Liver (tissue), 9 donors: ENCODE measurements around the gene ZNF710. TPM values are rescaled to one million over a fixed set of nuclear protein-coding genes. Genes with fewer than 3 reads are reported as not detected.

Source experiments
- DNase-seq: peaks from one replicate; pipeline ENCODE4 v3.0.0-alpha.2; 2017; ENCODE audit warnings: low spot score
- H3K27ac ChIP-seq, 2 donors: one replicate each; pipeline ENCODE4 v1.7.0; 2013; ENCODE audit warnings: inconsistent platforms in 2 of 2, low read length in 2 of 2, control low read depth in 1 of 2, low read depth in 1 of 2, mild to moderate bottlenecking in 1 of 2
- H3K27me3 ChIP-seq, 4 donors: one replicate each; pipeline versions ENCODE4 v1.6.1 to v1.7.0; 2013; ENCODE audit warnings: low read length in 3 of 4, inconsistent platforms in 1 of 4, mild to moderate bottlenecking in 1 of 4, moderate library complexity in 1 of 4; ENCODE audit not compliant: control insufficient read depth in 4 of 4, insufficient read depth in 4 of 4
- H3K36me3 ChIP-seq, 4 donors: one replicate each; pipeline versions ENCODE4 v1.6.1 to v1.7.0; 2013; ENCODE audit warnings: low read length in 3 of 4, mild to moderate bottlenecking in 3 of 4, low read depth in 1 of 4, moderate library complexity in 1 of 4; ENCODE audit not compliant: control insufficient read depth in 4 of 4, insufficient read depth in 3 of 4
- H3K4me1 ChIP-seq, 4 donors: one replicate each; pipeline versions ENCODE4 v1.6.1 to v1.7.0; 2013; ENCODE audit warnings: low read length in 3 of 4, mild to moderate bottlenecking in 3 of 4, moderate library complexity in 1 of 4; ENCODE audit not compliant: control insufficient read depth in 4 of 4, insufficient read depth in 4 of 4
- H3K4me3 ChIP-seq, 3 donors: one replicate each; pipeline versions ENCODE4 v1.6.1 to v1.7.0; 2013; ENCODE audit warnings: low read length in 3 of 3, control low read depth in 1 of 3, low read depth in 1 of 3, mild to moderate bottlenecking in 1 of 3
- H3K9ac ChIP-seq, 2 donors: one replicate each; pipeline ENCODE4 v1.7.0; 2013; ENCODE audit warnings: low read length in 2 of 2, mild to moderate bottlenecking in 2 of 2, moderate library complexity in 2 of 2, control low read depth in 1 of 2, low read depth in 1 of 2
- H3K9me3 ChIP-seq, 4 donors: one replicate each; pipeline versions ENCODE4 v1.6.1 to v1.7.0; 2013; ENCODE audit warnings: low read length in 3 of 4; ENCODE audit not compliant: control insufficient read depth in 4 of 4
- CTCF ChIP-seq: fragments of 150-350 bp; IDR thresholded peaks from 2 replicates; pipeline ENCODE4 v1.5.1; 2017; ENCODE audit warnings: improper control_type of control experiment, low read depth, low read length; ENCODE audit not compliant: missing input control
- EGR1 ChIP-seq, 2 donors: IDR thresholded peaks; 2 replicates each; pipeline ENCODE4 v1.6.1; 2016 to 2018; ENCODE audit warnings: antibody characterized with exemption in 2 of 2, low read depth in 2 of 2
- FOXA1 ChIP-seq: IDR thresholded peaks from 2 replicates; pipeline ENCODE4 v1.6.1; 2016; ENCODE audit warnings: antibody characterized with exemption
- FOXA2 ChIP-seq: IDR thresholded peaks from 2 replicates; pipeline ENCODE4 v1.6.1; 2016; ENCODE audit warnings: antibody characterized with exemption
- GABPA ChIP-seq, 2 donors: IDR thresholded peaks in 1 of 2; conservative IDR thresholded peaks in 1 of 2; 2 replicates each; pipeline ENCODE4 v1.6.1; 2016; ENCODE audit warnings: antibody characterized with exemption in 2 of 2, mild to moderate bottlenecking in 1 of 2, moderate library complexity in 1 of 2
- HNF4A ChIP-seq, 2 donors: conservative IDR thresholded peaks; 2 replicates each; pipeline ENCODE4 v1.6.1; 2016; ENCODE audit warnings: antibody characterized with exemption in 2 of 2, mild to moderate bottlenecking in 2 of 2
- HNF4G ChIP-seq: IDR thresholded peaks from 2 replicates; pipeline ENCODE4 v1.6.1; 2016; ENCODE audit warnings: antibody characterized with exemption
- JUND ChIP-seq, 2 donors: IDR thresholded peaks; 2 replicates each; pipeline ENCODE4 v1.6.1; 2016; ENCODE audit warnings: antibody characterized with exemption in 2 of 2
- MAX ChIP-seq: IDR thresholded peaks from 2 replicates; pipeline ENCODE4 v1.6.1; 2016; ENCODE audit warnings: antibody characterized with exemption
- NR2F2 ChIP-seq: IDR thresholded peaks from 2 replicates; pipeline ENCODE4 v1.6.1; 2016; ENCODE audit warnings: antibody characterized with exemption
- RAD21 ChIP-seq, 2 donors: IDR thresholded peaks; 2 replicates each; pipeline ENCODE4 v1.6.1; 2016; ENCODE audit warnings: antibody characterized with exemption in 2 of 2, mild to moderate bottlenecking in 2 of 2
- RXRA ChIP-seq, 2 donors: IDR thresholded peaks; 2 replicates each; pipeline ENCODE4 v1.6.1; 2017 to 2018; ENCODE audit warnings: antibody characterized with exemption in 2 of 2, mild to moderate bottlenecking in 1 of 2
- SP1 ChIP-seq: IDR thresholded peaks from 2 replicates; pipeline ENCODE4 v1.6.1; 2018; ENCODE audit warnings: antibody characterized with exemption, mild to moderate bottlenecking
- TAF1 ChIP-seq: conservative IDR thresholded peaks from 2 replicates; pipeline ENCODE4 v1.6.1; 2016; ENCODE audit warnings: antibody characterized with exemption, mild to moderate bottlenecking
- YY1 ChIP-seq: IDR thresholded peaks from 2 replicates; pipeline ENCODE4 v1.6.1; 2016; ENCODE audit warnings: antibody characterized with exemption, mild to moderate bottlenecking
- WGBS: extraction: QIAGEN DNeasy Blood & Tissue Kit; methylation state at CpG from one replicate; pipeline ENCODE4 v1.1.7; 2013; 5-methylcytosine and 5-hydroxymethylcytosine counted together
- polyA plus RNA-seq, 2 donors: library from polyadenylated mRNA; stranded (reverse) in 1 of 2; unstranded in 1 of 2; fragments of 200-250 nt in 1 of 2; fragments of >200 nt in 1 of 2; fragmentation: Nextera tagmentation in 1 of 2; extraction: Ambion mirVana in 1 of 2; gene quantifications; one replicate each; pipeline versions ENCODE4 v1.2.1 to v1.2.3, GENCODE V29; 2013 to 2015
- total RNA-seq, 2 donors: library from RNA; depleted of rRNA; stranded (reverse); fragments of >200 nt; gene quantifications; one replicate each; pipeline ENCODE4 v1.2.3, GENCODE V29; 2014
- TF ChIP-seq, protein P1 (sequence below): IDR thresholded peaks from 2 replicates; pipeline ENCODE4 v1.6.1; 2016; ENCODE audit warnings: antibody characterized with exemption
- TF ChIP-seq, protein P2 (sequence below): IDR thresholded peaks from 2 replicates; pipeline ENCODE4 v1.6.1; 2016; ENCODE audit warnings: antibody characterized with exemption
- TF ChIP-seq, protein P3 (sequence below): IDR thresholded peaks from 2 replicates; pipeline ENCODE4 v1.6.1; 2016; ENCODE audit warnings: antibody characterized with exemption, mild to moderate bottlenecking
- donor health status: healthy.
- donor health status: healthy.
- donor health status: healthy.
- donor health status: healthy.
- donor health status: healthy.

ZNF710 gene
- total and polyA plus RNA-seq, 4 donors: 1.9 to 15.3 (median 5.4) TPM

- Histone ChIP-seq H3K4me3 (no peak overlapping the region), H3K27me3 (no peaks in the 10 kb centered on the region), H3K9ac (no peak overlapping the region), H3K27ac (peak overlapping the region; percentile 74 to 79), H3K9me3 (no peaks in the 10 kb centered on the region), H3K4me1 (peaks cover 3 to 22% (median 10%) of the 10 kb centered on the region in 4 donors), H3K36me3 (no peaks in the 10 kb centered on the region)
- DNase-seq: no peak
- 80% methylated on average over 8 of the region's 8 CpGs for WGBS
- no peak for TF ChIP-seq EGR1 (IDR thresholded peaks at IDR 0.05; ENCODE audit: low read depth in 2 of 2)
- no peak for TF ChIP-seq FOXA1
- no peak for TF ChIP-seq MAX
- TF ChIP-seq NR2F2: no peak
- no peak for TF ChIP-seq YY1
- TF ChIP-seq RXRA (IDR thresholded peaks at IDR 0.05): no peak
- TF ChIP-seq, protein P1, sequence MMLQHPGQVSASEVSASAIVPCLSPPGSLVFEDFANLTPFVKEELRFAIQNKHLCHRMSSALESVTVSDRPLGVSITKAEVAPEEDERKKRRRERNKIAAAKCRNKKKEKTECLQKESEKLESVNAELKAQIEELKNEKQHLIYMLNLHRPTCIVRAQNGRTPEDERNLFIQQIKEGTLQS: no peak
- no peak for TF ChIP-seq JUND (IDR thresholded peaks at IDR 0.05)
- no peak for TF ChIP-seq CTCF
- TF ChIP-seq GABPA (IDR thresholded peaks at IDR 0.05 in 1 of 2, conservative IDR thresholded peaks at IDR 0.05 in 1 of 2): no peak
- no peak for TF ChIP-seq TAF1
- no peak for TF ChIP-seq HNF4A (conservative IDR thresholded peaks at IDR 0.05)
- no peak for TF ChIP-seq FOXA2
- no peak for TF ChIP-seq SP1
- TF ChIP-seq, protein P2, sequence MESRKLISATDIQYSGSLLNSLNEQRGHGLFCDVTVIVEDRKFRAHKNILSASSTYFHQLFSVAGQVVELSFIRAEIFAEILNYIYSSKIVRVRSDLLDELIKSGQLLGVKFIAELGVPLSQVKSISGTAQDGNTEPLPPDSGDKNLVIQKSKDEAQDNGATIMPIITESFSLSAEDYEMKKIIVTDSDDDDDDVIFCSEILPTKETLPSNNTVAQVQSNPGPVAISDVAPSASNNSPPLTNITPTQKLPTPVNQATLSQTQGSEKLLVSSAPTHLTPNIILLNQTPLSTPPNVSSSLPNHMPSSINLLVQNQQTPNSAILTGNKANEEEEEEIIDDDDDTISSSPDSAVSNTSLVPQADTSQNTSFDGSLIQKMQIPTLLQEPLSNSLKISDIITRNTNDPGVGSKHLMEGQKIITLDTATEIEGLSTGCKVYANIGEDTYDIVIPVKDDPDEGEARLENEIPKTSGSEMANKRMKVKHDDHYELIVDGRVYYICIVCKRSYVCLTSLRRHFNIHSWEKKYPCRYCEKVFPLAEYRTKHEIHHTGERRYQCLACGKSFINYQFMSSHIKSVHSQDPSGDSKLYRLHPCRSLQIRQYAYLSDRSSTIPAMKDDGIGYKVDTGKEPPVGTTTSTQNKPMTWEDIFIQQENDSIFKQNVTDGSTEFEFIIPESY: no peak
- no peak for TF ChIP-seq RAD21 (IDR thresholded peaks at IDR 0.05)
- TF ChIP-seq, protein P3, sequence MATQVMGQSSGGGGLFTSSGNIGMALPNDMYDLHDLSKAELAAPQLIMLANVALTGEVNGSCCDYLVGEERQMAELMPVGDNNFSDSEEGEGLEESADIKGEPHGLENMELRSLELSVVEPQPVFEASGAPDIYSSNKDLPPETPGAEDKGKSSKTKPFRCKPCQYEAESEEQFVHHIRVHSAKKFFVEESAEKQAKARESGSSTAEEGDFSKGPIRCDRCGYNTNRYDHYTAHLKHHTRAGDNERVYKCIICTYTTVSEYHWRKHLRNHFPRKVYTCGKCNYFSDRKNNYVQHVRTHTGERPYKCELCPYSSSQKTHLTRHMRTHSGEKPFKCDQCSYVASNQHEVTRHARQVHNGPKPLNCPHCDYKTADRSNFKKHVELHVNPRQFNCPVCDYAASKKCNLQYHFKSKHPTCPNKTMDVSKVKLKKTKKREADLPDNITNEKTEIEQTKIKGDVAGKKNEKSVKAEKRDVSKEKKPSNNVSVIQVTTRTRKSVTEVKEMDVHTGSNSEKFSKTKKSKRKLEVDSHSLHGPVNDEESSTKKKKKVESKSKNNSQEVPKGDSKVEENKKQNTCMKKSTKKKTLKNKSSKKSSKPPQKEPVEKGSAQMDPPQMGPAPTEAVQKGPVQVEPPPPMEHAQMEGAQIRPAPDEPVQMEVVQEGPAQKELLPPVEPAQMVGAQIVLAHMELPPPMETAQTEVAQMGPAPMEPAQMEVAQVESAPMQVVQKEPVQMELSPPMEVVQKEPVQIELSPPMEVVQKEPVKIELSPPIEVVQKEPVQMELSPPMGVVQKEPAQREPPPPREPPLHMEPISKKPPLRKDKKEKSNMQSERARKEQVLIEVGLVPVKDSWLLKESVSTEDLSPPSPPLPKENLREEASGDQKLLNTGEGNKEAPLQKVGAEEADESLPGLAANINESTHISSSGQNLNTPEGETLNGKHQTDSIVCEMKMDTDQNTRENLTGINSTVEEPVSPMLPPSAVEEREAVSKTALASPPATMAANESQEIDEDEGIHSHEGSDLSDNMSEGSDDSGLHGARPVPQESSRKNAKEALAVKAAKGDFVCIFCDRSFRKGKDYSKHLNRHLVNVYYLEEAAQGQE: no peak
- no peak for TF ChIP-seq HNF4G
These were observed 18.5 kb downstream of the ZNF710 start for GRCh38 chr15:90019611-90020010.
